BJ (cell line): ENCODE data around the gene ABHD3. TPM values are rescaled to one million over a fixed set of nuclear protein-coding genes. Genes with fewer than 3 reads are reported as not detected.
"Not testable (repeated sequence)": the region's sequence is repeated elsewhere in the genome, so short reads cannot be mapped to it uniquely, and the experiment has no call there.

Source experiments
- CTCF ChIA-PET: fragments of 350-600 bp; formaldehyde crosslinking; extraction: SDS; loops from one replicate; lab custom pipeline; 2021; ENCODE audit warnings: antibody characterized with exemption, inconsistent platforms; lab: Yijun Ruan, JAX
- POLR2A ChIA-PET: fragments of 300-600 bp; sonication (Branson Sonifier 250); formaldehyde crosslinking; extraction: SDS; loops from one replicate; lab custom pipeline; 2021; ENCODE audit warnings: antibody characterized with exemption; lab: Charles Lee
- DNase-seq: peaks from one replicate; pipeline ENCODE4 v3.0.0-alpha.2; 2011; ENCODE audit warnings: low read depth
- H3K27me3 ChIP-seq: 2 replicates; pipeline ENCODE4 v1.6.0; 2011; ENCODE audit warnings: low read length; ENCODE audit not compliant: control insufficient read depth, insufficient read depth
- H3K36me3 ChIP-seq: 2 replicates; pipeline ENCODE4 v1.5.1; 2011; ENCODE audit warnings: low read length; ENCODE audit not compliant: control insufficient read depth, insufficient read depth
- H3K4me3 ChIP-seq: 2 replicates; pipeline ENCODE4 v1.5.1; 2011; ENCODE audit warnings: low read depth, mild to moderate bottlenecking, control low read depth, low read length
- CTCF ChIP-seq: IDR thresholded peaks from 2 replicates; pipeline ENCODE4 v1.5.1; 2011; ENCODE audit warnings: low read depth, mild to moderate bottlenecking, control low read depth, inconsistent platforms, low read length, moderate library complexity; ENCODE audit not compliant: insufficient read depth
- polyA plus RNA-seq: library from polyadenylated mRNA; depleted of rRNA; stranded (reverse); fragments of >200 nt; gene quantifications from 2 replicates; pipeline ENCODE4 v1.2.3, GENCODE V29; 2011

ABHD3 gene
- polyA plus RNA-seq, 1 experiment, result 2.8 TPM

- CTCF ChIA-PET, result interaction anchor here (2.0 kb wide), 1 partner anchor 34 kb away, joined by 4 read pairs; the partner anchor contains the start of gene ESCO1
- no peak for TF ChIP-seq CTCF
- Histone ChIP-seq H3K4me3 (no peak overlapping the region), H3K27me3 (no peaks in the 10 kb centered on the region), H3K36me3 (no peaks in the 10 kb centered on the region)
- POLR2A ChIA-PET, result no interaction called here
- no peak for DNase-seq
Measured at GRCh38 chr18:21634588-21635199, 69.9 kb downstream of the ABHD3 start.

DNA sequence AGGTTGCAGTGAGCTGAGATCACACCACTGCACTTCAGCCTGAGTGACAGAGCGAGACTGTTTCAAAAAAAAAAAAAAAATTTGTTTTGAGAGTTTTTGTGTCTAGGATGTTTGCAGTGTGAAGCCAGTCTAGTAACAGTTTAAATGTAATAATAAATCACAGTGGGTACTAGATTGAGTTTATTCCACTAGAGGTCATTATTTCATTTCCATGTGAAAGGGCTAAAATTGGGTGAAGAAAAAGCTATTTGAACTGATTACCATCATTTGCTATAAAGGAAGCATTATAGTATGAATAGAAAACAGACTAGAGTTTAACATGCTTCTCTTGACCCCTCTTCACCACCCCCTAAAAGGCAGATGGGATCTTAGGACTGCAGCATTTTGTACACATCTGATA is 72.2 kb downstream of the ABHD3 start:
- no peak for DNase-seq
- no peak for TF ChIP-seq CTCF
- CTCF ChIA-PET, result interaction anchor here (0.7 to 1.2 kb wide), 2 partner anchors 10 to 22 kb away, joined by 3 read pairs; no protein-coding TSS in a partner anchor
- Histone ChIP-seq H3K36me3 (peaks cover 1% of the 10 kb centered on the region; the same call in 1 of the 2 replicates), H3K27me3 (no peaks in the 10 kb centered on the region), H3K4me3 (no peak overlapping the region)
- POLR2A ChIA-PET, result no interaction called here

- Histone ChIP-seq H3K36me3 (peaks cover 1% of the 10 kb centered on the region; the same call in 1 of the 2 replicates), H3K27me3 (no peaks in the 10 kb centered on the region), H3K4me3 (no peak overlapping the region)
- ChIA-PET CTCF (interaction anchor here (1.0 to 3.4 kb wide), 3 partner anchors 15 to 29 kb away, joined by 3 to 9 read pairs (median 6); partner anchors contain the start of gene ESCO1), POLR2A (no interaction called here)
- TF ChIP-seq CTCF, result no peak
- DNase-seq, result no peak
Measured at GRCh38 chr18:21629089-21629832, 75.3 kb downstream of the ABHD3 start.

DNA sequence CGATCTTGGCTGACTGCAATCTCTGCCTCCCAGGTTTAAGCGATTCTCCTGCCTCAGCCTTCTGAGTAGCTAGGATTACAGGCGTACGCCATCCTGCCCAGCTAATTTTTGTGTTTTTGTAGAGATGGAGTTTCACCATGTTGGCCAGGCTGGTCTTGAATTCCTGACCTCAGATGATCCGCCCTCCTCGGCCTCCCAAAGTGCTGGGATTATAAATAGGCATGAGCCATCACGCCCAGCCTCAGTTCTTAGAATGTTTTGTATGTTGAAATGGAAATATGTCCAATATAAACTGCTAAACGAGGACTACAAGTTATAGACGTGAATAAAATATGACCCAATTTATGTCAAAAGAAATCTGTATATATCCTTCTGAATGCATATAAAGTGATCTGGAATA is 82.9 kb downstream of the ABHD3 start:
- DNase-seq, H3K36me3 ChIP-seq, H3K27me3 ChIP-seq, H3K4me3 ChIP-seq, POLR2A ChIA-PET: not testable (repeated sequence)
- CTCF ChIA-PET, result interaction anchor here (1.1 kb wide), 1 partner anchor 49 kb away, joined by 3 read pairs; no protein-coding TSS in a partner anchor

DNA sequence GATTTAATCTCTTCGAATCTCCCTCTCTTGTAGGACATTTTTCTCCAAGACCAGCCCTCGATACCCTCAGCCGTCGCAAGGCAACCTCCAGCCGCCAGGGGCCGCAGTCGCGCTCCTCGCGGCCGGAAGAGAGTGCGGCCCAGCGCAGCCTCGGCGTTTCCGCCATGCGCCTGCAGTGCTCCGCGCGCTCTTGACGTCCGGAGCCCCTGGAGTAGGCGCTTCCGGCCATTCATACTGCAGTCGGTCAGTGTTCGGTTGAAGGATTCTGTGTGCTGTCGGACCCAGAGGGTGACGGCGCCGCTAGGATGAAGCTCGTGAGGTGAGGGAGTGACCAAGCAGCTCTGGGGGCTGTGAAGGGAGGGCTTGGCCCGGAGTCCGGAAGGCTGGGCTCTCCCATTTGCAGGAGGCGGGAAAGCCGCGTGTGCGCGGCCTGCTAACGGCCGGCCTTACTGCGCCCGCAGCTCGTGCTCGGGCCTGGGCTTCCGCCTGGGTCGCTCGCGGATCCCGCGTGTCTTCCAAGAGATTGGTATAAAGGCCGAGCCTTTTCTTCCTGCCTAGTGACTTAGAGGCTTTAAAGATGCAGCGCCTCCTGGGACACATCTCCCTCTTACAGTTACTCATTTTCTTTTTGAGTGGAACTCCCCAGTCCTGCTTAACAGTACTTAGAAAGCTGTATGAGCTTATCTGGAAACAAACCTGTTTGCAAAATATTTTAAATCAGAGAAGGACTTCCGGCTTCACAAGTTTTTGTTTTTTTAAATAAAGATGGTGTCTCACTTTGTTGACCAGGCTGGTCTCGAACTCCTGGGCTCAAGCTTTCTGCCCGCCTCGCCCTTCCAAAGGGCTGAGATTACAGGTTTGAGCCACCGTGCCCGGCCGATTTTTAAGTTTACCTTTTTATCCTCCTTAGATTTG is 92.2 kb downstream of the ABHD3 start, which contains the start of gene SNRPD1:
Gene SNRPD1 (plus strand): TSS at position 190 of the 915 bp plus-strand sequence. CDS start 116 bp downstream, at position 306.
- DNase-seq, result peak; percentile 58
- H3K36me3 ChIP-seq, result no peaks in the 10 kb centered on the region
- no peaks in the 10 kb centered on the region for H3K27me3 ChIP-seq
- ChIA-PET POLR2A (no interaction called here), CTCF (interaction anchor here (0.7 to 5.9 kb wide), 7 partner anchors 9 to 216 kb away, joined by 3 to 59 read pairs (median 3); partner anchors contain the start of gene ESCO1)
- peak within 1 kb of the TSS; percentile 73 for H3K4me3 ChIP-seq
- TF ChIP-seq CTCF, result peak; percentile 99

DNA sequence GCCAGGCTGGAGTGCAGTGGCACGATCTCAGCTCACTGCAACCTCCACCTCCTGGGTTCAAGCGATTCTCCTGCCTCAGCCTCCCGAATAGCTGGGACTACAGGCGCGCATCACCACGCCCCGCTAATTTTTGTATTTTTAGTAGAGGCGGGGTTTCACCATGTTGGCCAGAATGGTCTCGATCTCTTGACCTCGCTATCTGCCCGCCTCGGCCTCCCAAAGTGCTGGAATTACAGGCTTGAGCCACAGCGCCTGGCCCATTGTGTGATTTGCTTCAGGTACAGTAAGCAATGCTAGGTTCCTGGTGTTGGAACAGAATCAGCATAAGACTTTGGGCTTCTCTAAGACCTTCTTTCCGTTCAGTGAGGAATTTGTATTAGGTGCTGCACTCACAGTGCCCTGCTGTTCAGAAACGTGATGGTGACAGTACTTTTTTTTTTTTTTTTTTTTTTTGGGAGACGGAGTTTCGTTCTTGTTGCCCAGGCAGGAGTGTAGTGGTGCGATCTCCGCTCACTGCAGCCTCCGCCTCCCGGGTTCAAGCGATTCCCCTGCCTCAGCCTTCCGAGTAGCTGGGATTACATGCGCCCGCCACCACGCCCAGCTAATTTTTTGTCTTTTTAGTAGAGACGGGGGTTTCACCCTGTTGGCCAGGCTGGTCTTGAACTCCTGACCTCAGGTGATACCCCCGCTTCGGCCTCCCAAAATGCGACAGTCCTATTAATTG is 93.0 kb downstream of the ABHD3 start:
- H3K36me3 ChIP-seq, H3K27me3 ChIP-seq, POLR2A ChIA-PET, DNase-seq: not testable (repeated sequence)
- CTCF ChIA-PET, result interaction anchor here (0.6 to 5.9 kb wide), 7 partner anchors 8 to 171 kb away, joined by 3 to 59 read pairs (median 3); partner anchors contain the start of gene ESCO1
- peak overlapping the region; percentile 28 for H3K4me3 ChIP-seq
